ENCODE data around the gene EBF4.

DNA sequence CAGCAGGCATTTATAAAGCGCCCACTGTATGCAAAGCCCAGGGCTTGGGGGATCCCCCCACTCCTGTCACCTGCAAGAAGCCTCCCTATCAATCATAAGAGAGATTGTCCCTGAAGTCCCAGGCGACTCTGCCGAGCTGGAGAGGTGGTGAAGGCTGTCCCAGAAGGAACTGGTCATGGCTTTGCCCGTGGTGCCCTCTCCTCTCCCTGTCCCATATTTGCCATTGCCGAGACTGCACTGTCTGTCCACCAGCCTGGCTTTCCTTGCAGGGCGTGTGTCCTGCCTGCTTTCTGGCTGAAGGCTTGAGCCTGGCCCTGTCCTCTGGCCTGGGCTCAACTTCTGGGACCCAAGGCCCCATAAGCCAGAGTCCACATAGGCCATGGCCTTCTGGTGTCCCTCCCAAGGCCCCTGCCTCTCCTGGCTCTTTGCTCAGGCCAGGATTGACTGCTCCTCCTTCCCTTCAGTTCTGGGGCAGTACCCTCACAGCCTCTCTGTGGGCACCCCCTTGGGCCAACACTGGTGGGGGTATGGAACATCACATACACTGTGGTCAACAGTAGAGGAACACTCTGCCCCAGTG, 61.0 kb downstream of the EBF4 start:
- TF ChIP-seq, protein P1, sequence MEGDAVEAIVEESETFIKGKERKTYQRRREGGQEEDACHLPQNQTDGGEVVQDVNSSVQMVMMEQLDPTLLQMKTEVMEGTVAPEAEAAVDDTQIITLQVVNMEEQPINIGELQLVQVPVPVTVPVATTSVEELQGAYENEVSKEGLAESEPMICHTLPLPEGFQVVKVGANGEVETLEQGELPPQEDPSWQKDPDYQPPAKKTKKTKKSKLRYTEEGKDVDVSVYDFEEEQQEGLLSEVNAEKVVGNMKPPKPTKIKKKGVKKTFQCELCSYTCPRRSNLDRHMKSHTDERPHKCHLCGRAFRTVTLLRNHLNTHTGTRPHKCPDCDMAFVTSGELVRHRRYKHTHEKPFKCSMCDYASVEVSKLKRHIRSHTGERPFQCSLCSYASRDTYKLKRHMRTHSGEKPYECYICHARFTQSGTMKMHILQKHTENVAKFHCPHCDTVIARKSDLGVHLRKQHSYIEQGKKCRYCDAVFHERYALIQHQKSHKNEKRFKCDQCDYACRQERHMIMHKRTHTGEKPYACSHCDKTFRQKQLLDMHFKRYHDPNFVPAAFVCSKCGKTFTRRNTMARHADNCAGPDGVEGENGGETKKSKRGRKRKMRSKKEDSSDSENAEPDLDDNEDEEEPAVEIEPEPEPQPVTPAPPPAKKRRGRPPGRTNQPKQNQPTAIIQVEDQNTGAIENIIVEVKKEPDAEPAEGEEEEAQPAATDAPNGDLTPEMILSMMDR (IDR thresholded peaks at IDR 0.05): no peak
- TF ChIP-seq POLR2A (IDR thresholded peaks at IDR 0.05): no peak
